Measurements from ENCODE around the gene ERFE. TPM values are rescaled to one million over a fixed set of nuclear protein-coding genes. Genes with fewer than 3 reads are reported as not detected.

ERFE gene
- total RNA-seq, 2 donors from 2014 or later = 1.3 to 1.5 TPM

GRCh38 chr2:238167761-238168160 is 9.0 kb downstream of the ERFE start:
- H3K27me3 ChIP-seq (replicated peaks; ENCODE audit: insufficient read depth) = no peaks in the 10 kb centered on the region
- no peak for TF ChIP-seq CTCF (IDR thresholded peaks at IDR 0.05)
- H3K9me3 ChIP-seq = no peaks in the 10 kb centered on the region
- H3K4me3 ChIP-seq = no peak overlapping the region
- DNase-seq (ENCODE audit: low spot score) (no peak), ATAC-seq (ENCODE audit: insufficient number of reproducible peaks, low FRiP score, low read depth) (no peak)
- H3K36me3 ChIP-seq = peaks cover 7% of the 10 kb centered on the region
- peak overlapping the region; percentile 85 to 93 for H3K27ac ChIP-seq
- H3K4me1 ChIP-seq (ENCODE audit: control insufficient read depth in 1 of 2, low read depth in 2 of 2) = peaks cover 22 to 63% of the 10 kb centered on the region in 2 donors

DNA sequence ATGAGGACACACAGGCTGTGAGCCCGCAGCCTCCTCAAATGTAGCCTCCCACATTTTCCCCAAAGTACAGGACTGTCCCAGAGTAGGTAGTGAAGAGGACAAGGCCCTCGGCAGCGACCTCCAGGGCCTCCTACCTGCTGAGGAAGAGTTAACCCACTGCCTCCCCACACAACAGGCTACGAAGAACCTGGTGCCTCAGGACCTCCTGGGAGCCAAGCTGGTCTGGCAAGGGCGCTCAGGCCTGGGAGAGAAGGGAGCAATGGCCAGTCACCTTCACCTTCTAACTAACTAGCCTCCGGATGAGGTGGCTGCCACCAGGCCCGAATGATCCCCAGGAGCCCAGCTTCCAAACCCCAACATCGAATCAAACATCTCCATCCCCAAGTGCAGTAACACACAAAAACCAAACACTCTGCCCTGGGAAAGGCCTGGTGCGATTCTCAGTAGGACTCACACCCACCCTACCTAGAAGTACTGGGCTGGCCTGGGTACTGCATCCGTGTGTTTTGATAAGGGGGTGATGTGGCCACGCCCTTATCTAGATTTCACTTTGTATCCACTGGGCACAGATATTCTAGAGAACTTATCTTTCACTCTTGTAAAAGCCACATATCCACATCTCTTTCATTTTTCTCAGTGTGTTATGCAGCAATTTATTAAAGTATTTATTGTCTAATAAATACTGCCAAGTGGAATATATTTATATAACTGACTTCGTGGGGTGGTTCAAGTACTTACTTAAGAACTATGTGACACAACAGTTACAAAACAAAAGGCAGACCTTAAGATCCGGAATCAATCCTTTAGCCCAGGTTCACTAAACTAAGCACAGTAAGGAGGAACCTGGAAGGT is 9.7 kb downstream of the ERFE start:
- Histone ChIP-seq H3K4me1 (ENCODE audit: control insufficient read depth in 1 of 2, low read depth in 2 of 2) (peaks cover 22 to 56% of the 10 kb centered on the region in 2 donors), H3K27ac (peak overlapping the region; percentile 85 to 93), H3K27me3 (replicated peaks; ENCODE audit: insufficient read depth) (no peaks in the 10 kb centered on the region), H3K4me3 (no peak overlapping the region), H3K9me3 (no peaks in the 10 kb centered on the region), H3K36me3 (peaks cover 12% of the 10 kb centered on the region)
- ATAC-seq (ENCODE audit: insufficient number of reproducible peaks, low FRiP score, low read depth) (no peak), DNase-seq (ENCODE audit: low spot score) (no peak)
- no peak for TF ChIP-seq CTCF (IDR thresholded peaks at IDR 0.05)

DNA sequence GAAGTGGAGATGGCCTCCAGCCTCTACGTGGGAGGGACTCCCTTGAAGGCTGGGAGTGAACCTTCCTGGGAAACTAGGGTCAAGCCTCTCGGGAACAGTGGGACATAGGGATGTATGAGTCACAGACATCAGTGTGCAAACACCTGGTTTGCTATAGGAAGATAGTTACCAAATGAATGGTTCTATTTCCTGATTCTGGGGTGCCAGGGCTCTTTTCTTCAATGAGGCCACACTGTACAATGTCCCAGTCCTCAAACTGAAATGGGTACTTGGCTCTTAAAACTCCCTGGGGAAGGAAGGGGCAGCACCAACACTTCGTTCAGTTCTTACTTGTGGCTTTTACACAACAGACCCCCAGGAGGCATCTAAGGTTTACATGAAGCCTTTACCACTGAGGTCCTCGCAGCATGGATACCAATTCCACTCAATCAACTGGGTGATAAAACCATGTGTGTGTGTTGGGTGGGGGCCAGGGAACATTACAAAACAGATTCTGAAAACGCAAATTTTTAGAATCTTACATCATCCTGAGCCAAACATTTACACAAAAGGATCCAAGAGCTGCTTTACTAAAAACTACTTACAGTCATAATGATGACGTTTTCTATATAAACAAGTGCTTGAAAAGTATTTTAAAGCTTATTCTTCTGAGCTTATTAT is 10.4 kb downstream of the ERFE start:
- peak overlapping the region; percentile 47 for H3K4me3 ChIP-seq
- H3K9me3 ChIP-seq = no peaks in the 10 kb centered on the region
- no peak for TF ChIP-seq CTCF (IDR thresholded peaks at IDR 0.05)
- peak overlapping the region; percentile 85 to 93 for H3K27ac ChIP-seq
- H3K36me3 ChIP-seq = peaks cover 19% of the 10 kb centered on the region
- ATAC-seq (ENCODE audit: insufficient number of reproducible peaks, low FRiP score, low read depth) (peak; percentile 57), DNase-seq (ENCODE audit: low spot score) (peak; percentile 76)
- peaks cover 22 to 49% of the 10 kb centered on the region in 2 donors for H3K4me1 ChIP-seq (ENCODE audit: control insufficient read depth in 1 of 2, low read depth in 2 of 2)
- no peaks in the 10 kb centered on the region for H3K27me3 ChIP-seq (replicated peaks; ENCODE audit: insufficient read depth)

- H3K4me3 ChIP-seq = peak overlapping the region; percentile 47
- H3K36me3 ChIP-seq = peaks cover 25% of the 10 kb centered on the region
- H3K27me3 ChIP-seq (replicated peaks; ENCODE audit: insufficient read depth) = no peaks in the 10 kb centered on the region
- H3K9me3 ChIP-seq = no peaks in the 10 kb centered on the region
- DNase-seq (ENCODE audit: low spot score) (no peak), ATAC-seq (ENCODE audit: insufficient number of reproducible peaks, low FRiP score, low read depth) (peak; percentile 52)
- no peak for TF ChIP-seq CTCF (IDR thresholded peaks at IDR 0.05)
- peak overlapping the region; percentile 85 to 93 for H3K27ac ChIP-seq
- H3K4me1 ChIP-seq (ENCODE audit: control insufficient read depth in 1 of 2, low read depth in 2 of 2) = peaks cover 22 to 47% of the 10 kb centered on the region in 2 donors
Measured at GRCh38 chr2:238169708-238170251, 11.0 kb downstream of the ERFE start.
